Peyer's patch (tissue), 4 donors: Measurements from ENCODE around the gene HELB.

ENCODE experiments used
- CTCF ChIP-seq, 6 experiments: fragments of 450-650 bp in 4 of 6; fragments of 200-600 bp in 2 of 6; sonication (generic) in 1 of 6; IDR thresholded peaks; one replicate each; pipeline ENCODE4 v1.5.1; 2017 to 2019; ENCODE audit warnings: antibody characterized with exemption in 6 of 6, mild to moderate bottlenecking in 3 of 6, moderate library complexity in 1 of 6
- POLR2A ChIP-seq, 2 donors: fragments of 450-650 bp; IDR thresholded peaks; one replicate each; pipeline ENCODE4 v1.5.1; 2017; ENCODE audit warnings: antibody characterized with exemption in 2 of 2, mild to moderate bottlenecking in 2 of 2, moderate library complexity in 2 of 2

GRCh38 chr12:66270613-66271012 lies 31.7 kb upstream of the HELB start:
- TF ChIP-seq CTCF (IDR thresholded peaks at IDR 0.05) (no peak), POLR2A (IDR thresholded peaks at IDR 0.05) (no peak)
